GM21528 (cell line): ENCODE results near the gene NCOA4.
A peak's percentile ranks its signal among the peaks of the same experiment; 100 is the strongest.
"Not testable (repeated sequence)": the region's sequence is repeated elsewhere in the genome, so short reads cannot be mapped to it uniquely, and the experiment has no call there.

Source experiments
- ATAC-seq: cut with Tn5 transposase; IDR thresholded peaks from one replicate; pipeline ENCODE4 v1.9.1; 2021; ENCODE audit warnings: mild to moderate bottlenecking, moderate library complexity; ENCODE audit not compliant: unreplicated experiment, low FRiP score

Gene NCOA4

GRCh38 chr10:46030091-46030937 lies at the start of gene NCOA4:
TSS of gene NCOA4 (minus strand) at chr10:46030623. CDS start at chr10:46016680, 13,943 bp downstream.
- peak; percentile 97 for ATAC-seq

GRCh38 chr10:46079831-46080585 lies 49.6 kb upstream of the NCOA4 start:
- no peak for ATAC-seq

GRCh38 chr10:46077731-46078413 lies 47.4 kb upstream of the NCOA4 start:
- no peak for ATAC-seq

GRCh38 chr10:46077141-46077554 lies 46.7 kb upstream of the NCOA4 start:
- ATAC-seq, result no peak

- ATAC-seq, result no peak
These were observed 45.4 kb upstream of the NCOA4 start for GRCh38 chr10:46075869-46076268.

- ATAC-seq, result no peak
These were observed 43.9 kb upstream of the NCOA4 start for GRCh38 chr10:46074196-46074946.

GRCh38 chr10:46073564-46073963 lies 43.1 kb upstream of the NCOA4 start:
- no peak for ATAC-seq

GRCh38 chr10:46070749-46071148 lies 40.3 kb upstream of the NCOA4 start:
- no peak for ATAC-seq

- ATAC-seq, result no peak
These were observed 39.5 kb upstream of the NCOA4 start for GRCh38 chr10:46069771-46070463.

GRCh38 chr10:46068905-46069304 lies 38.5 kb upstream of the NCOA4 start:
- ATAC-seq, result no peak

GRCh38 chr10:46068117-46068516 lies 37.7 kb upstream of the NCOA4 start:
- ATAC-seq, result no peak

- ATAC-seq, result no peak
These were observed 33.9 kb upstream of the NCOA4 start for GRCh38 chr10:46064269-46064817.

GRCh38 chr10:46062723-46063428 lies 32.5 kb upstream of the NCOA4 start:
- ATAC-seq, result no peak

GRCh38 chr10:46060706-46061105 lies 30.3 kb upstream of the NCOA4 start:
- ATAC-seq, result no peak

- not testable (repeated sequence) for ATAC-seq
These were observed 27.5 kb upstream of the NCOA4 start for GRCh38 chr10:46057927-46058326.

GRCh38 chr10:46057038-46057437 lies 26.6 kb upstream of the NCOA4 start:
- ATAC-seq, result no peak

GRCh38 chr10:46055771-46056170 lies 25.3 kb upstream of the NCOA4 start:
- no peak for ATAC-seq

- no peak for ATAC-seq
These were observed 23.4 kb upstream of the NCOA4 start for GRCh38 chr10:46053534-46054434.
